ENCODE measurements around the gene KRTAP12-2.
"Not testable (repeated sequence)": the region's sequence is repeated elsewhere in the genome, so short reads cannot be mapped to it uniquely, and the experiment has no call there.

KRTAP12-2 gene

GRCh38 chr21:44702111-44702972 lies 35.6 kb upstream of the KRTAP12-2 start:
- peak; percentile 82 for DNase-seq

- DNase-seq: peak; percentile 39
These were observed 34.8 kb upstream of the KRTAP12-2 start for GRCh38 chr21:44701541-44701940.

GRCh38 chr21:44701023-44701400 lies 34.3 kb upstream of the KRTAP12-2 start:
- no peak for DNase-seq

- DNase-seq: no peak
These were observed 33.6 kb upstream of the KRTAP12-2 start for GRCh38 chr21:44700101-44701022.

- no peak for DNase-seq
These were observed 32.8 kb upstream of the KRTAP12-2 start for GRCh38 chr21:44699502-44700001.

GRCh38 chr21:44697811-44698734 lies 31.3 kb upstream of the KRTAP12-2 start:
- no peak for DNase-seq

GRCh38 chr21:44697172-44697810 lies 30.6 kb upstream of the KRTAP12-2 start, which contains the start of gene KRTAP10-12:
Gene KRTAP10-12, plus strand, starts transcription at chr21:44697172. Its CDS starts 30 bp downstream, at chr21:44697202.
- DNase-seq: not testable (repeated sequence)

GRCh38 chr21:44696572-44696971 lies 29.8 kb upstream of the KRTAP12-2 start:
- no peak for DNase-seq

- DNase-seq: no peak
These were observed 28.9 kb upstream of the KRTAP12-2 start for GRCh38 chr21:44695641-44696040.

GRCh38 chr21:44695184-44695583 lies 28.5 kb upstream of the KRTAP12-2 start:
- no peak for DNase-seq

GRCh38 chr21:44694776-44695175 lies 28.0 kb upstream of the KRTAP12-2 start:
- no peak for DNase-seq

GRCh38 chr21:44692798-44693512 lies 26.2 kb upstream of the KRTAP12-2 start:
- DNase-seq: no peak

GRCh38 chr21:44691686-44692085 lies 25.0 kb upstream of the KRTAP12-2 start:
- DNase-seq: no peak

- not testable (repeated sequence) for DNase-seq
These were observed 23.0 kb upstream of the KRTAP12-2 start for GRCh38 chr21:44689740-44690139.

- peak; percentile 33 for DNase-seq
These were observed 20.9 kb upstream of the KRTAP12-2 start for GRCh38 chr21:44687671-44688070.

- no peak for DNase-seq
These were observed 20.3 kb upstream of the KRTAP12-2 start for GRCh38 chr21:44686843-44687561.

GRCh38 chr21:44686000-44686781 lies 19.5 kb upstream of the KRTAP12-2 start:
- DNase-seq: no peak

- not testable (repeated sequence) for DNase-seq
These were observed 18.3 kb upstream of the KRTAP12-2 start for GRCh38 chr21:44685050-44685449.

- no peak for DNase-seq
These were observed 17.8 kb upstream of the KRTAP12-2 start for GRCh38 chr21:44684483-44684882.

All from NCI-H1092 treated with DMSO at 0.1 percent for 48 hours (cell line).